K562 (cell line): ENCODE measurements around the gene TGM3. TPM values are rescaled to one million over a fixed set of nuclear protein-coding genes. Genes with fewer than 3 reads are reported as not detected.

Source experiments
- ATAC-seq: fragments of 200-7000 bp; cut with Tn5 transposase; 3 replicates; pipeline ENCODE4 v1.9.1; 2020; ENCODE audit warnings: moderate library complexity
- BruUV-seq: library from RNA; stranded (reverse); fragments of 400-500 nt; replicated peaks from 2 replicates; lab custom pipeline; 2021; lab: Mats Ljungman, UMichigan
- CTCF ChIA-PET: fragments of 300-600 bp; formaldehyde crosslinking; extraction: SDS; loops from one replicate; lab custom pipeline; 2021; ENCODE audit warnings: low intra/inter-chr PET ratio; lab: Yijun Ruan, JAX
- POLR2A ChIA-PET: fragments of 300-600, 350-650 bp; sonication (Branson Sonifier 250); formaldehyde crosslinking; extraction: SDS; loops from one replicate; lab custom pipeline; 2021; ENCODE audit warnings: antibody characterized with exemption, inconsistent platforms; lab: Yijun Ruan, JAX
- DNase-seq, 4 experiments: peaks; one replicate each; pipeline versions ENCODE4 v3.0.0 to v3.0.0-alpha.2; 2011 to 2018; ENCODE audit warnings: low spot score in 3 of 4, mixed read lengths in 3 of 4; ENCODE audit errors: extremely low read depth in 1 of 4
- FAIRE-seq: peaks from 2 replicates; lab custom pipeline; 2011; peaks lifted over from hg19 to GRCh38; lab: Jason Lieb, UNC
- H2AFZ ChIP-seq: 2 replicates; pipeline ENCODE4 v1.6.0; 2011; ENCODE audit warnings: low read depth, low read length, control low read depth, inconsistent platforms
- H3K27ac ChIP-seq: fragments of 200-600 bp; 3 replicates; pipeline ENCODE4 v1.8.0; 2011; ENCODE audit warnings: low read depth, mild to moderate bottlenecking, control low read depth, inconsistent platforms, low read length, moderate library complexity, mixed read lengths; ENCODE audit errors: extremely low read depth
- H3K27me3 ChIP-seq, 2 experiments: fragments of 300-600 bp in 1 of 2; 2 replicates in 1 of 2; 3 replicates in 1 of 2; pipeline versions ENCODE4 v1.6.0 to v1.8.0; 2011; ENCODE audit warnings: inconsistent platforms in 2 of 2, low read length in 2 of 2, mild to moderate bottlenecking in 1 of 2, mixed read lengths in 1 of 2, moderate library complexity in 1 of 2; ENCODE audit not compliant: control insufficient read depth in 2 of 2, insufficient read depth in 2 of 2
- H3K36me3 ChIP-seq: fragments of 300-600 bp; 3 replicates; pipeline ENCODE4 v1.8.0; 2011; ENCODE audit warnings: mild to moderate bottlenecking, low read length, inconsistent platforms; ENCODE audit not compliant: control insufficient read depth, insufficient read depth
- H3K4me1 ChIP-seq, 2 experiments: fragments of 200-600 bp in 1 of 2; replicated peaks in 1 of 2; 2 replicates in 1 of 2; 3 replicates in 1 of 2; pipeline versions ENCODE4 v1.5.1 to v1.8.0; 2011; ENCODE audit warnings: inconsistent platforms in 2 of 2, low read length in 2 of 2, mild to moderate bottlenecking in 1 of 2, mixed read lengths in 1 of 2, moderate library complexity in 1 of 2; ENCODE audit not compliant: control insufficient read depth in 2 of 2, insufficient read depth in 2 of 2
- H3K4me2 ChIP-seq: 2 replicates; pipeline ENCODE4 v1.6.1; 2011; ENCODE audit warnings: low read length, control low read depth, inconsistent platforms, mixed read lengths; ENCODE audit not compliant: insufficient read depth
- H3K4me3 ChIP-seq: fragments of 200-600 bp; sonication (generic), shearing (Covaris generic); 2 replicates; pipeline ENCODE4 v1.5.1; 2016; ENCODE audit warnings: control low read depth, inconsistent platforms
- H3K79me2 ChIP-seq: fragments of 200-600 bp; 3 replicates; pipeline ENCODE4 v1.8.0; 2011; ENCODE audit warnings: low read length, inconsistent platforms; ENCODE audit not compliant: control insufficient read depth, insufficient read depth
- H3K9ac ChIP-seq, 2 experiments: 2 replicates each; pipeline versions ENCODE4 v1.6.0 to v1.6.1; 2011; ENCODE audit warnings: low read depth in 2 of 2, low read length in 2 of 2, control low read depth in 1 of 2, inconsistent platforms in 1 of 2, mild to moderate bottlenecking in 1 of 2, mixed read lengths in 1 of 2; ENCODE audit not compliant: insufficient read depth in 1 of 2
- H3K9me1 ChIP-seq: one replicate; pipeline ENCODE4 v1.6.0; 2011; ENCODE audit warnings: inconsistent platforms, mild to moderate bottlenecking, low read length, moderate library complexity; ENCODE audit not compliant: control insufficient read depth, insufficient read depth
- H3K9me3 ChIP-seq: replicated peaks from 2 replicates; pipeline ENCODE4 v1.5.1; 2011; ENCODE audit warnings: low read depth, low read length, inconsistent platforms; ENCODE audit not compliant: control insufficient read depth, insufficient read depth
- H4K20me1 ChIP-seq: replicated peaks from 2 replicates; pipeline ENCODE4 v1.6.1; 2011; ENCODE audit warnings: low read length, inconsistent platforms, mixed read lengths; ENCODE audit not compliant: control insufficient read depth, insufficient read depth
- ASH1L ChIP-seq: fragments of 450-650 bp; IDR thresholded peaks from 2 replicates; pipeline ENCODE4 v1.6.1; 2018; ENCODE audit warnings: borderline replicate concordance, mild to moderate bottlenecking, low read depth; ENCODE audit not compliant: partially characterized antibody
- BCL6 ChIP-seq: fragments of 250-450 bp; sonication (Bioruptor Pico); IDR thresholded peaks from 2 replicates; pipeline ENCODE4 v1.4.0; 2020
- BRCA1 ChIP-seq, 2 experiments: fragments of 450-650 bp in 1 of 2; sonication (generic) in 1 of 2; formaldehyde crosslinking in 1 of 2; IDR thresholded peaks; 2 replicates each; pipeline versions ENCODE4 v1.5.0 to v1.6.1; 2017 to 2020; ENCODE audit warnings: mild to moderate bottlenecking in 1 of 2, missing genetic modification reagents in 1 of 2
- CXXC5 ChIP-seq: fragments of 250-450 bp; sonication (Bioruptor Pico); IDR thresholded peaks from 2 replicates; pipeline ENCODE4 v1.8.0; 2022; ENCODE audit warnings: inconsistent platforms, mild to moderate bottlenecking, moderate library complexity
- HDGF ChIP-seq: fragments of 450-650 bp; IDR thresholded peaks from 2 replicates; pipeline ENCODE4 v1.6.1; 2016
- L3MBTL2 ChIP-seq: fragments of 450-650 bp; IDR thresholded peaks from 2 replicates; pipeline ENCODE4 v1.6.1; 2016; ENCODE audit warnings: mild to moderate bottlenecking, moderate library complexity
- NR2C1 ChIP-seq, 2 experiments: fragments of 450-650 bp; IDR thresholded peaks; 2 replicates each; pipeline ENCODE4 v1.6.1; 2017; ENCODE audit warnings: mild to moderate bottlenecking in 2 of 2, antibody characterized with exemption in 1 of 2, inconsistent platforms in 1 of 2, missing compliant biosample characterization in 1 of 2, missing genetic modification characterization in 1 of 2
- OTX1 ChIP-seq: fragments of 450-650 bp; formaldehyde crosslinking; IDR thresholded peaks from 2 replicates; pipeline ENCODE4 v1.4.0; 2022; ENCODE audit warnings: mild to moderate bottlenecking
- PHF8 ChIP-seq: fragments of 200-600 bp; sonication (generic); IDR thresholded peaks from 2 replicates; pipeline ENCODE4 v1.6.1; 2012; ENCODE audit warnings: mixed run types, mild to moderate bottlenecking, inconsistent platforms, low read length, moderate library complexity, borderline replicate concordance
- STAT5A ChIP-seq: IDR thresholded peaks from 2 replicates; pipeline ENCODE4 v1.6.1; 2012; ENCODE audit warnings: low read length, inconsistent platforms, borderline replicate concordance
- TBL1XR1 ChIP-seq, 2 experiments: IDR thresholded peaks; 2 replicates each; pipeline ENCODE4 v1.6.1; 2012; ENCODE audit warnings: improper control_type of control experiment in 2 of 2, low read length in 2 of 2, mild to moderate bottlenecking in 1 of 2
- ZFP30 ChIP-seq: fragments of 250-450 bp; sonication (Bioruptor Pico); IDR thresholded peaks from 2 replicates; pipeline ENCODE4 v1.8.0; 2022; ENCODE audit warnings: moderate library complexity, mild to moderate bottlenecking, inconsistent platforms, borderline replicate concordance
- ZNF174 ChIP-seq: fragments of 250-450 bp; sonication (Bioruptor Pico); IDR thresholded peaks from 2 replicates; pipeline ENCODE4 v1.4.0; 2020; ENCODE audit warnings: mild to moderate bottlenecking
- ZNF239 ChIP-seq: fragments of 250-450 bp; sonication (Bioruptor Pico); IDR thresholded peaks from 2 replicates; pipeline ENCODE4 v1.4.0; 2020; ENCODE audit warnings: mild to moderate bottlenecking
- ZNF347 ChIP-seq: fragments of 450-650 bp; formaldehyde crosslinking; IDR thresholded peaks from 2 replicates; pipeline ENCODE4 v1.4.0; 2020; ENCODE audit warnings: low read depth, mild to moderate bottlenecking, moderate library complexity
- ZNF778 ChIP-seq: fragments of 450-650 bp; formaldehyde crosslinking; IDR thresholded peaks from 2 replicates; pipeline ENCODE4 v1.4.0; 2020; ENCODE audit warnings: mild to moderate bottlenecking, moderate library complexity
- WGBS: fragments of 100-300 bp; shearing (Covaris generic); methylation state at CpG from one replicate; pipeline ENCODE4 v1.1.6; 2016; ENCODE audit warnings: low coverage, mixed read lengths; ENCODE audit not compliant: insufficient coverage; ENCODE audit errors: missing lambda C conversion rate; 5-methylcytosine and 5-hydroxymethylcytosine counted together
- in situ Hi-C: fragments of 300-500 bp; cut with MboI; formaldehyde crosslinking; loops from 4 replicates; pipeline ENCODE4 v1.15.0; 2018; ENCODE audit warnings: inconsistent platforms, mixed read lengths
- intact Hi-C: fragments of 100-400 bp; cut with micrococcal nuclease; formaldehyde crosslinking; loops from 2 replicates; pipeline ENCODE4 v1.14.2; 2022
- polyA plus RNA-seq, 8 experiments: library from polyadenylated mRNA; depleted of rRNA in 4 of 8; stranded (reverse) in 5 of 8; unstranded in 3 of 8; fragments of >200 nt; fragmentation: Nextera tagmentation in 2 of 8; fragmentation: Illumina TruSeq in 1 of 8; extraction: Ambion mirVana in 2 of 8; extraction: Trizol in 1 of 8; gene quantifications; 2 replicates each; pipeline versions ENCODE4 v1.2.1 to v1.2.3, GENCODE V29; 2011 to 2014; ENCODE audit warnings: inconsistent platforms in 1 of 8, missing spikeins in 1 of 8
- total RNA-seq, 7 experiments: library from RNA; depleted of rRNA in 6 of 7; stranded (reverse); fragments of >200 nt in 6 of 7; fragmentation: Illumina TruSeq in 2 of 7; extraction: Trizol in 2 of 7; gene quantifications; 2 replicates each; pipeline versions ENCODE4 v1.2.1 to v1.2.3, GENCODE V29; 2011 to 2021; ENCODE audit warnings: low replicate concordance in 1 of 7
- TF ChIP-seq, protein P1 (sequence below): fragments of 250-450 bp; sonication (Bioruptor Pico); IDR thresholded peaks from 2 replicates; pipeline ENCODE4 v1.5.0; 2020; ENCODE audit warnings: mild to moderate bottlenecking, borderline replicate concordance

TGM3 gene
- total and polyA plus RNA-seq, 9 of the 15 experiments (the other 6 are each of a cell fraction or from before 2014, with no cell fraction given): not detected

DNA sequence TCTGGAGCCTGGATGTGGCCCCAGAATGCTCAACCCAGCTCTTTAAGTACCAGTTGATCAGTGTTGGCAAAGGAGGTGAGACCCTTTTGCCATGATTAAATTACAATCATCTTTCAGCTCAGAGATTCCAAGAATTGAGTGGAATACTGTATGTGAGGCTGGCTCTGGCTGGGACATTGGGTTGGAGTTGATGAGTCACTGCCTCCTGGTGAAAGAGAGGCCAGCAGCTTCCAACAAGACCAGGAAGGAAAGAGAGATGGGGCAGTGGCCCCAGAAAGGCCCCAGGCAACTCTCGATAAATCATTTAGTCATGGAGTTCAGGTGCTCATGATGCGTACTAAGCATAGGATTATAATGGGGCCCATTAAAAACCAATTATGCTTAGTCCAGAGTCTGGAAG is 87.0 kb downstream of the TGM3 start:
- 0% methylated on average over 2 of the region's 2 CpGs for WGBS
- TF ChIP-seq ZNF174: no peak
- FAIRE-seq: no peak

DNA sequence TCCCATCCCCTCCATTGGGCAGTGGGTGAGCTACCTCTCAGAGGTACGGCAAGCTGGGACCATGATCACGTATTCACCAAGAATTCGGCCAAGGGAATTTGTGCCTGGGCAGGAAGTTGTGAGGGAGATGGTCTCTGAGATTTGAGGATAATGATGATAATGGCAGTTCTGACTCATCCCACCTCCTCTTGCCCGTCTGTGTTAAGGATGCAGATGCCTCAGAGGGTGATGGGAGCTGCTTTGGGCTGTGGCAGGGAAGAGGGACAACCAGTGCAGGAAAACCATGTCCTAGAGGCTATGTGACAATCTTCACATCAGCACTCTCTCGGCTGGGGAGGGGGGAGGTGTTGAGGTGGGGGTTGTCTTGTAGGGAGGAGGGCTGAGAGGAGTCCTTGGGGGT is 89.2 kb downstream of the TGM3 start:
- Histone ChIP-seq H3K79me2 (no peaks in the 10 kb centered on the region), H3K9me1 (no peaks in the 10 kb centered on the region), H3K9me3 (no peaks in the 10 kb centered on the region), H3K4me1 (no peaks in the 10 kb centered on the region), H4K20me1 (no peaks in the 10 kb centered on the region), H3K4me3 (no peak overlapping the region), H3K36me3 (no peaks in the 10 kb centered on the region), H3K27me3 (peaks cover 0 to 11% of the 10 kb centered on the region in 2 experiments; a peak in 2 of 5 replicates), H3K4me2 (no peak overlapping the region), H2AFZ (no peak overlapping the region), H3K9ac (no peak overlapping the region), H3K27ac (no peak overlapping the region)
- ChIA-PET CTCF (no interaction called here), POLR2A (no interaction called here)
- in situ Hi-C loops (no loop called here), intact Hi-C loops (no loop called here)
- no TSS peak for BruUV-seq
- 0% methylated on average over 5 of the region's 5 CpGs for WGBS
- ATAC-seq: no peak
- FAIRE-seq: no peak
- DNase-seq: no peak
- TF ChIP-seq ASH1L (no peak), CXXC5 (no peak), ZNF778 (CRISPR knock-in tag) (no peak), BRCA1 (IDR thresholded peaks at IDR 0.05) (no peak), BRCA1 (CRISPR knock-in tag; IDR thresholded peaks at IDR 0.05) (no peak), HDGF (no peak), ZNF347 (CRISPR knock-in tag) (no peak), TBL1XR1 (IDR thresholded peaks at IDR 0.05; ENCODE audit: low read length in 2 of 2) (no peak), STAT5A (no peak), ZNF239 (CRISPR knock-in tag) (no peak), BCL6 (CRISPR knock-in tag) (no peak), L3MBTL2 (no peak), ZFP30 (CRISPR knock-in tag) (no peak), PHF8 (no peak), NR2C1 (IDR thresholded peaks at IDR 0.05) (no peak), NR2C1 (tag; IDR thresholded peaks at IDR 0.05) (no peak), OTX1 (no peak)
- TF ChIP-seq, protein P1, sequence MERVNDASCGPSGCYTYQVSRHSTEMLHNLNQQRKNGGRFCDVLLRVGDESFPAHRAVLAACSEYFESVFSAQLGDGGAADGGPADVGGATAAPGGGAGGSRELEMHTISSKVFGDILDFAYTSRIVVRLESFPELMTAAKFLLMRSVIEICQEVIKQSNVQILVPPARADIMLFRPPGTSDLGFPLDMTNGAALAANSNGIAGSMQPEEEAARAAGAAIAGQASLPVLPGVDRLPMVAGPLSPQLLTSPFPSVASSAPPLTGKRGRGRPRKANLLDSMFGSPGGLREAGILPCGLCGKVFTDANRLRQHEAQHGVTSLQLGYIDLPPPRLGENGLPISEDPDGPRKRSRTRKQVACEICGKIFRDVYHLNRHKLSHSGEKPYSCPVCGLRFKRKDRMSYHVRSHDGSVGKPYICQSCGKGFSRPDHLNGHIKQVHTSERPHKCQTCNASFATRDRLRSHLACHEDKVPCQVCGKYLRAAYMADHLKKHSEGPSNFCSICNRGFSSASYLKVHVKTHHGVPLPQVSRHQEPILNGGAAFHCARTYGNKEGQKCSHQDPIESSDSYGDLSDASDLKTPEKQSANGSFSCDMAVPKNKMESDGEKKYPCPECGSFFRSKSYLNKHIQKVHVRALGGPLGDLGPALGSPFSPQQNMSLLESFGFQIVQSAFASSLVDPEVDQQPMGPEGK (CRISPR knock-in tag): no peak

More for the DNA sequence above, 87.0 kb downstream of the TGM3 start:
- in situ Hi-C loops: no loop called here
- no TSS peak for BruUV-seq
- no peak for ATAC-seq
- H3K9me1 ChIP-seq: no peaks in the 10 kb centered on the region
- H3K27ac ChIP-seq: no peak overlapping the region
- no peak overlapping the region for H3K4me2 ChIP-seq
- H3K36me3 ChIP-seq: no peaks in the 10 kb centered on the region
- no peaks in the 10 kb centered on the region for H3K9me3 ChIP-seq
- no peaks in the 10 kb centered on the region for H4K20me1 ChIP-seq
- no peak overlapping the region for H2AFZ ChIP-seq
- no peaks in the 10 kb centered on the region for H3K4me1 ChIP-seq
- no peak for DNase-seq
- POLR2A ChIA-PET: no interaction called here
- CTCF ChIA-PET: no interaction called here
- no peak overlapping the region for H3K4me3 ChIP-seq
- H3K79me2 ChIP-seq: no peaks in the 10 kb centered on the region
- peaks cover 0 to 25% of the 10 kb centered on the region in 2 experiments; a peak in 2 of 5 replicates for H3K27me3 ChIP-seq
- H3K9ac ChIP-seq: no peak overlapping the region
- intact Hi-C loops: no loop called here
